MCF 10A (cell line): Measurements from ENCODE around the gene TRDN. TPM values are rescaled to one million over a fixed set of nuclear protein-coding genes. Genes with fewer than 3 reads are reported as not detected.

Experiments
- BruUV-seq: library from RNA; stranded (reverse); fragments of 400-500 nt; replicated peaks from 2 replicates; lab custom pipeline; 2021; lab: Mats Ljungman, UMichigan
- CTCF ChIA-PET: fragments of 300-600 bp; sonication (Branson Sonifier 250); formaldehyde crosslinking; extraction: SDS; loops from one replicate; lab custom pipeline; 2021; ENCODE audit warnings: antibody characterized with exemption, inconsistent platforms; lab: Yijun Ruan, JAX
- POLR2A ChIA-PET: fragments of 300-600, 350-650 bp; sonication (Branson Sonifier 250); formaldehyde crosslinking; extraction: SDS; loops from one replicate; lab custom pipeline; 2020; ENCODE audit warnings: antibody characterized with exemption, inconsistent platforms; lab: Yijun Ruan, JAX
- DNase-seq: peaks from one replicate; pipeline ENCODE4 v3.0.0-alpha.2; 2018; ENCODE audit not compliant: unreplicated experiment
- H3K27ac Mint-ChIP-seq: one replicate; pipeline ENCODE4 v1.8.0; 2022; ENCODE audit warnings: mild to moderate bottlenecking, low read depth, mixed read lengths; ENCODE audit not compliant: unreplicated experiment
- H3K27me3 Mint-ChIP-seq: one replicate; pipeline ENCODE4 v1.8.0; 2022; ENCODE audit warnings: mixed read lengths; ENCODE audit not compliant: insufficient read depth, unreplicated experiment
- H3K36me3 Mint-ChIP-seq: one replicate; pipeline ENCODE4 v1.8.0; 2022; ENCODE audit warnings: mild to moderate bottlenecking, moderate library complexity, mixed read lengths; ENCODE audit not compliant: insufficient read depth, unreplicated experiment
- H3K4me1 Mint-ChIP-seq: one replicate; pipeline ENCODE4 v1.8.0; 2022; ENCODE audit warnings: mixed read lengths; ENCODE audit not compliant: insufficient read depth, unreplicated experiment
- H3K4me3 Mint-ChIP-seq: one replicate; pipeline ENCODE4 v1.8.0; 2022; ENCODE audit warnings: mild to moderate bottlenecking, moderate library complexity, mixed read lengths; ENCODE audit not compliant: unreplicated experiment
- H3K9me3 Mint-ChIP-seq: one replicate; pipeline ENCODE4 v1.8.0; 2022; ENCODE audit warnings: mixed read lengths; ENCODE audit not compliant: unreplicated experiment
- CTCF ChIP-seq: fragments of 200-600 bp; IDR thresholded peaks from one replicate; pipeline ENCODE4 v1.8.0; 2022; ENCODE audit warnings: antibody characterized with exemption, mild to moderate bottlenecking; ENCODE audit not compliant: unreplicated experiment
- intact Hi-C: fragments of 100-400 bp; cut with micrococcal nuclease; formaldehyde crosslinking; loops from 2 replicates; pipeline ENCODE4 v1.14.1; 2022
- total RNA-seq: library from RNA; stranded (reverse); gene quantifications from 2 replicates; pipeline ENCODE4 v1.2.3, GENCODE V29; 2022

TRDN gene
- total RNA-seq, 1 experiment from 2014 or later = not detected

GRCh38 chr6:123402052-123402451 is 234.7 kb downstream of the TRDN start:
- no peak for TF ChIP-seq CTCF
- no peaks in the 10 kb centered on the region for H3K9me3 Mint-ChIP-seq
- CTCF ChIA-PET = interaction anchor here (3.5 kb wide), 1 partner anchor 9 kb away, joined by 21 read pairs; no protein-coding TSS in a partner anchor
- H3K27ac Mint-ChIP-seq = no peak overlapping the region
- H3K4me3 Mint-ChIP-seq = no peak overlapping the region
- POLR2A ChIA-PET = no interaction called here
- intact Hi-C loops = no loop called here
- DNase-seq = no peak
- peaks cover 72% of the 10 kb centered on the region for H3K27me3 Mint-ChIP-seq
- no peaks in the 10 kb centered on the region for H3K4me1 Mint-ChIP-seq
- no TSS peak for BruUV-seq
- H3K36me3 Mint-ChIP-seq = no peaks in the 10 kb centered on the region

DNA sequence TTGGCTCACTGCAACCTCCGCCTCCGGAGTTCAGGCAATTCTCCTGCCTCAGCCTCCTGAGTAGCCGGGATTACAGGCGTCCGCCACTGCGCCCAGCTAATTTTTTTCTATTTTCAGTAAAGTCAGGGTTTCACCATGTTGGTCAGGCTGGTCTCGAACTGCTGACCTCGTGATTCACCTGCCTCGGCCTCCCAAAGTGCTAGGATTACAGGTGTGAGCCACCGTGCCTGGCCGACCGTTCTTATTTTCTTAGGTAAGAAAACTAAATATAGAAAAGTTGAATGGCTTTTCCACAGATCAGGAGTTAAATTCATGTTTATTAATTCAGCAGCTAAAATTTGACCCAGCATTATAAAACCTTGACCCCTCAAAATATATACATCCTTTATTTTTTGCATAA is 238.7 kb downstream of the TRDN start:
- H3K9me3 Mint-ChIP-seq = no peaks in the 10 kb centered on the region
- intact Hi-C loops = no loop called here
- no peak overlapping the region for H3K27ac Mint-ChIP-seq
- no peak for TF ChIP-seq CTCF
- H3K27me3 Mint-ChIP-seq = peaks cover 65% of the 10 kb centered on the region
- POLR2A ChIA-PET = no interaction called here
- CTCF ChIA-PET = interaction anchor here (0.6 to 0.9 kb wide), 2 partner anchors 18 to 1105 kb away, joined by 3 read pairs; no protein-coding TSS in a partner anchor
- DNase-seq = no peak
- H3K36me3 Mint-ChIP-seq = no peaks in the 10 kb centered on the region
- no peaks in the 10 kb centered on the region for H3K4me1 Mint-ChIP-seq
- BruUV-seq = no TSS peak
- H3K4me3 Mint-ChIP-seq = no peak overlapping the region

GRCh38 chr6:123393331-123393730 is 243.4 kb downstream of the TRDN start:
- H3K4me1 Mint-ChIP-seq = no peaks in the 10 kb centered on the region
- BruUV-seq = no TSS peak
- POLR2A ChIA-PET = no interaction called here
- H3K27ac Mint-ChIP-seq = no peak overlapping the region
- peaks cover 35% of the 10 kb centered on the region for H3K27me3 Mint-ChIP-seq
- peak; percentile 47 for DNase-seq
- no peak overlapping the region for H3K4me3 Mint-ChIP-seq
- peak; percentile 42 for TF ChIP-seq CTCF
- CTCF ChIA-PET = interaction anchor here (0.6 to 3.1 kb wide), 18 partner anchors 9 to 1685 kb away, joined by 3 to 25 read pairs (median 4); no protein-coding TSS in a partner anchor
- intact Hi-C loops = loop anchor here (1.0 to 5.0 kb wide), 2 partner anchors 324 to 1461 kb away; no protein-coding TSS in a partner anchor
- no peaks in the 10 kb centered on the region for H3K36me3 Mint-ChIP-seq
- no peaks in the 10 kb centered on the region for H3K9me3 Mint-ChIP-seq

GRCh38 chr6:123383718-123384117 is 253.0 kb downstream of the TRDN start:
- ChIA-PET POLR2A (no interaction called here), CTCF (interaction anchor here (1.1 to 4.6 kb wide), 3 partner anchors 10 to 514 kb away, joined by 3 to 20 read pairs (median 10); no protein-coding TSS in a partner anchor)
- peaks cover 6% of the 10 kb centered on the region for H3K36me3 Mint-ChIP-seq
- H3K4me1 Mint-ChIP-seq = no peaks in the 10 kb centered on the region
- DNase-seq = no peak
- no TSS peak for BruUV-seq
- H3K27me3 Mint-ChIP-seq = no peaks in the 10 kb centered on the region
- TF ChIP-seq CTCF = no peak
- H3K27ac Mint-ChIP-seq = no peak overlapping the region
- no peak overlapping the region for H3K4me3 Mint-ChIP-seq
- intact Hi-C loops = no loop called here
- no peaks in the 10 kb centered on the region for H3K9me3 Mint-ChIP-seq
